HepG2 (cell line): ENCODE measurements around the gene AMIGO3. TPM values are rescaled to one million over a fixed set of nuclear protein-coding genes. Genes with fewer than 3 reads are reported as not detected.
A peak's percentile ranks its signal among the peaks of the same experiment; 100 is the strongest.

Experiments
- ATF7-NPFF ChIP-seq: sonication (generic); formaldehyde crosslinking; IDR thresholded peaks from 2 replicates; pipeline ENCODE4 v1.8.1; 2023; ENCODE audit warnings: mild to moderate bottlenecking, low read depth, missing genetic modification reagents, moderate library complexity
- ATM ChIP-seq: fragments of 450-650 bp; IDR thresholded peaks from 2 replicates; pipeline ENCODE4 v1.7.1; 2017; ENCODE audit warnings: mild to moderate bottlenecking, borderline replicate concordance
- CBX2 ChIP-seq, 2 experiments: fragments of 200-600 bp in 1 of 2; sonication (generic); formaldehyde crosslinking in 1 of 2; IDR thresholded peaks; 2 replicates each; pipeline versions ENCODE4 v1.7.0 to v1.8.1; 2018 to 2022; ENCODE audit warnings: low read depth in 2 of 2, low read length in 1 of 2, mild to moderate bottlenecking in 1 of 2, missing genetic modification reagents in 1 of 2
- CREB3 ChIP-seq: sonication (generic); formaldehyde crosslinking; IDR thresholded peaks from 2 replicates; pipeline ENCODE4 v1.5.0; 2020; ENCODE audit warnings: missing genetic modification reagents
- FOXO1 ChIP-seq: sonication (generic); formaldehyde crosslinking; IDR thresholded peaks from 2 replicates; pipeline ENCODE4 v1.4.0; 2020; ENCODE audit warnings: missing genetic modification reagents
- IRF9 ChIP-seq: sonication (generic); formaldehyde crosslinking; IDR thresholded peaks from 2 replicates; pipeline ENCODE4 v1.8.0; 2022; ENCODE audit warnings: missing genetic modification reagents, mild to moderate bottlenecking, borderline replicate concordance
- KAT2B ChIP-seq: fragments of 150-350 bp; IDR thresholded peaks from 2 replicates; pipeline ENCODE4 v1.6.1; 2014; ENCODE audit warnings: low read depth, low read length, borderline replicate concordance
- MAFG ChIP-seq: sonication (generic); formaldehyde crosslinking; IDR thresholded peaks from 2 replicates; pipeline ENCODE4 v1.5.1; 2020; ENCODE audit warnings: mild to moderate bottlenecking, missing genetic modification reagents
- MAX ChIP-seq: IDR thresholded peaks from 2 replicates; pipeline ENCODE4 v1.6.1; 2012; ENCODE audit warnings: inconsistent platforms
- MTA3 ChIP-seq: sonication (generic); formaldehyde crosslinking; IDR thresholded peaks from 2 replicates; pipeline ENCODE4 v1.4.0; 2020; ENCODE audit warnings: missing genetic modification reagents
- PLRG1 ChIP-seq: fragments of 450-650 bp; conservative IDR thresholded peaks from 2 replicates; pipeline ENCODE4 v1.6.1; 2016
- PRDM10 ChIP-seq: sonication (generic); formaldehyde crosslinking; IDR thresholded peaks from 2 replicates; pipeline ENCODE4 v1.4.0; 2020; ENCODE audit warnings: low read depth, missing genetic modification reagents
- PRMT3 ChIP-seq: sonication (generic); formaldehyde crosslinking; IDR thresholded peaks from 2 replicates; pipeline ENCODE4 v1.8.1; 2022; ENCODE audit warnings: low read depth, mild to moderate bottlenecking, moderate library complexity, missing genetic modification reagents, borderline replicate concordance
- TEAD2 ChIP-seq: sonication (generic); formaldehyde crosslinking; IDR thresholded peaks from 2 replicates; pipeline ENCODE4 v1.9.0; 2021; ENCODE audit warnings: missing genetic modification reagents
- THRA ChIP-seq: sonication (generic); formaldehyde crosslinking; IDR thresholded peaks from 2 replicates; pipeline ENCODE4 v1.4.0; 2020; ENCODE audit warnings: missing genetic modification reagents, borderline replicate concordance
- U2AF1 ChIP-seq: fragments of 200-400 bp; formaldehyde crosslinking; optimal IDR thresholded peaks from 2 replicates; pipeline ENCODE3; 2017; ENCODE audit warnings: mild to moderate bottlenecking, low read depth, low read length
- ZC3H13 ChIP-seq: sonication (generic); formaldehyde crosslinking; IDR thresholded peaks from 2 replicates; pipeline ENCODE4 v1.8.1; 2023; ENCODE audit warnings: mild to moderate bottlenecking, missing genetic modification reagents, moderate library complexity
- ZNF12 ChIP-seq: sonication (generic); formaldehyde crosslinking; IDR thresholded peaks from 2 replicates; pipeline ENCODE4 v1.5.0; 2020; ENCODE audit warnings: missing genetic modification reagents
- ZNF282 ChIP-seq: fragments of 450-650 bp; IDR thresholded peaks from 2 replicates; pipeline ENCODE4 v1.6.1; 2018; ENCODE audit not compliant: partially characterized antibody
- ZNF335 ChIP-seq: sonication (generic); formaldehyde crosslinking; IDR thresholded peaks from 2 replicates; pipeline ENCODE4 v1.4.0; 2020; ENCODE audit warnings: missing genetic modification reagents
- ZNF367 ChIP-seq: sonication (generic); formaldehyde crosslinking; IDR thresholded peaks from 2 replicates; pipeline ENCODE4 v1.4.0; 2020; ENCODE audit warnings: missing genetic modification reagents, borderline replicate concordance
- ZNF547 ChIP-seq: sonication (generic); formaldehyde crosslinking; IDR thresholded peaks from 2 replicates; pipeline ENCODE4 v1.5.1; 2020; ENCODE audit warnings: mild to moderate bottlenecking, missing genetic modification reagents
- ZNF747 ChIP-seq: sonication (generic); formaldehyde crosslinking; IDR thresholded peaks from 2 replicates; pipeline ENCODE4 v1.8.1; 2023; ENCODE audit warnings: missing genetic modification reagents, mild to moderate bottlenecking, borderline replicate concordance
- polyA plus RNA-seq, 8 experiments: library from polyadenylated mRNA; depleted of rRNA in 3 of 8; stranded (reverse) in 7 of 8; unstranded in 1 of 8; fragments of >200 nt; fragmentation: Illumina TruSeq in 4 of 8; extraction: Trizol in 4 of 8; gene quantifications; 2 replicates each; pipeline versions ENCODE4 v1.2.1 to v1.2.3, GENCODE V29; 2011 to 2016; ENCODE audit warnings: low read depth in 4 of 8, missing spikeins in 1 of 8, mixed read lengths in 1 of 8; ENCODE audit not compliant: insufficient read depth in 1 of 8
- total RNA-seq, 5 experiments: library from RNA; depleted of rRNA; stranded (reverse); fragments of >200 nt; fragmentation: Illumina TruSeq; extraction: Trizol; gene quantifications; 2 replicates each; pipeline ENCODE4 v1.2.3, GENCODE V29; 2016; ENCODE audit warnings: low read depth in 1 of 5

Gene AMIGO3
- total and polyA plus RNA-seq, 2 of the 13 experiments (the other 11 are each of a cell fraction or from before 2014, with no cell fraction given), result 0.35 TPM; not detected in 1

GRCh38 chr3:49723296-49723627 is 3.8 kb upstream of the AMIGO3 start (continued):
- no peak for TF ChIP-seq PRDM10 (CRISPR knock-in tag)
- TF ChIP-seq ZNF367, result no peak
- TF ChIP-seq ZNF335 (CRISPR knock-in tag), result no peak
- TF ChIP-seq FOXO1, result no peak
- no peak for TF ChIP-seq THRA (CRISPR knock-in tag)
- no peak for TF ChIP-seq ZNF282
- no peak for TF ChIP-seq CREB3 (CRISPR knock-in tag)
- no peak for TF ChIP-seq MTA3 (CRISPR knock-in tag)
- TF ChIP-seq ATM, result no peak
- no peak for TF ChIP-seq PLRG1
- no peak for TF ChIP-seq ZNF747 (CRISPR knock-in tag)
- peak; percentile 58; the same call in 1 of the 2 replicates for TF ChIP-seq MAX
- TF ChIP-seq PRMT3, result no peak; the same call in 1 of the 2 replicates
- peak; percentile 47 for TF ChIP-seq U2AF1
- TF ChIP-seq ZNF12, result no peak
- TF ChIP-seq IRF9 (CRISPR knock-in tag), result 0 out of 2 replicates have a peak, but pooled peaks have one; percentile 1
- no peak; the same call in 1 of the 2 replicates for TF ChIP-seq ZC3H13 (CRISPR knock-in tag)
- TF ChIP-seq ZNF547, result no peak
- TF ChIP-seq MAFG (CRISPR knock-in tag), result no peak
- TF ChIP-seq KAT2B, result no peak
- no peak for TF ChIP-seq CBX2 (IDR thresholded peaks at IDR 0.05; ENCODE audit: low read depth, low read length)
- TF ChIP-seq CBX2 (CRISPR knock-in tag; IDR thresholded peaks at IDR 0.05; ENCODE audit: low read depth), result no peak
- TF ChIP-seq ATF7-NPFF (CRISPR knock-in tag), result no peak; the same call in 1 of the 2 replicates
- no peak for TF ChIP-seq TEAD2 (CRISPR knock-in tag)
